Glutamatergic neuron (in vitro differentiated cells): Measurements from ENCODE around the gene DYNLL2. TPM values are rescaled to one million over a fixed set of nuclear protein-coding genes. Genes with fewer than 3 reads are reported as not detected.

Experiments
- DNase-seq: peaks from one replicate; pipeline ENCODE4 v3.0.0; 2022
- H3K27ac Mint-ChIP-seq: one replicate; pipeline ENCODE4 v1.8.0; 2020; ENCODE audit warnings: mild to moderate bottlenecking, mixed read lengths, inconsistent platforms; ENCODE audit not compliant: unreplicated experiment
- H3K27me3 Mint-ChIP-seq: one replicate; pipeline ENCODE4 v1.8.0; 2020; ENCODE audit warnings: mild to moderate bottlenecking, moderate library complexity, mixed read lengths, inconsistent platforms; ENCODE audit not compliant: unreplicated experiment
- H3K36me3 Mint-ChIP-seq: one replicate; pipeline ENCODE4 v1.8.0; 2020; ENCODE audit warnings: mild to moderate bottlenecking, mixed read lengths, inconsistent platforms; ENCODE audit not compliant: unreplicated experiment
- H3K4me1 Mint-ChIP-seq: one replicate; pipeline ENCODE4 v1.8.0; 2020; ENCODE audit warnings: mild to moderate bottlenecking, low read depth, mixed read lengths, inconsistent platforms; ENCODE audit not compliant: unreplicated experiment
- H3K4me3 Mint-ChIP-seq: one replicate; pipeline ENCODE4 v1.8.0; 2020; ENCODE audit warnings: mild to moderate bottlenecking, mixed read lengths, inconsistent platforms; ENCODE audit not compliant: unreplicated experiment
- H3K9me3 Mint-ChIP-seq: one replicate; pipeline ENCODE4 v1.8.0; 2020; ENCODE audit warnings: mild to moderate bottlenecking, moderate library complexity, mixed read lengths, inconsistent platforms; ENCODE audit not compliant: unreplicated experiment
- total RNA-seq: library from RNA; stranded (reverse); fragmentation: NEBNext Ultra II Directional; extraction: Animal tissue kit (Norgen Biotek cat#: 25700); gene quantifications from one replicate; pipeline ENCODE4 v1.2.1, GENCODE V29; 2021; ENCODE audit not compliant: unreplicated experiment
- TF ChIP-seq, protein P1 (sequence below): fragments of 200-600 bp; sonication (generic); IDR thresholded peaks from one replicate; pipeline ENCODE4 v1.5.0; 2021; ENCODE audit not compliant: partially characterized antibody, unreplicated experiment

Gene DYNLL2
- total RNA-seq, 1 donor from 2014 or later = 80.4 TPM

DNA sequence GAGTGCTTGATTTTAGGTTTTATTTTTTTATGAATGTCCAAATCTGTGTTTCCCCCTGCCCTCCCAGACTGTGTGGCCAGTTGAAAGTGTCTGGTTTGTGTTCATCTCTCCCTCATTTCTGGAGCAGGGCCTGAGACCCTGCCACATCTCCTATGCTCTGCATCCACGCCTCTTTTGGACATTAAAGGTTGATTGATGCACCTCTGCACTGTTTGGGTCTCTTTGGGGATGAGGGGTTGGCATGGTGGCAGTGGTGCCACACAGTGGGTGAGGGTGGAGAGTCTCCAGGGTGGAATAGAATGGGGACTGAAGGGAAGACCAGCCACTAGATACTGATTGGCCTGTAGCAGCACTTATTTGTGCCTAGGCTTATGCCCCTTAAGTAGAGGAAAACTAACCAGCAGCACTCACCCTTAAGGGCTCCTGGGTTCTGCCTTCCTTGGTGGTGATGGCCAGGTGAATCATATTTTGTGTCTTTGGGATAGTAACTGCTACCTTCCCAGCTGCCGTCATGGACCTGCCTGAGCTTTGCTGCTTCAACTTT, 7.9 kb downstream of the DYNLL2 start:
- no peak overlapping the region for H3K27ac Mint-ChIP-seq
- no peaks in the 10 kb centered on the region for H3K9me3 Mint-ChIP-seq
- H3K36me3 Mint-ChIP-seq = peaks cover 8% of the 10 kb centered on the region
- H3K4me1 Mint-ChIP-seq = peaks cover 39% of the 10 kb centered on the region
- DNase-seq = no peak
- TF ChIP-seq, protein P1, sequence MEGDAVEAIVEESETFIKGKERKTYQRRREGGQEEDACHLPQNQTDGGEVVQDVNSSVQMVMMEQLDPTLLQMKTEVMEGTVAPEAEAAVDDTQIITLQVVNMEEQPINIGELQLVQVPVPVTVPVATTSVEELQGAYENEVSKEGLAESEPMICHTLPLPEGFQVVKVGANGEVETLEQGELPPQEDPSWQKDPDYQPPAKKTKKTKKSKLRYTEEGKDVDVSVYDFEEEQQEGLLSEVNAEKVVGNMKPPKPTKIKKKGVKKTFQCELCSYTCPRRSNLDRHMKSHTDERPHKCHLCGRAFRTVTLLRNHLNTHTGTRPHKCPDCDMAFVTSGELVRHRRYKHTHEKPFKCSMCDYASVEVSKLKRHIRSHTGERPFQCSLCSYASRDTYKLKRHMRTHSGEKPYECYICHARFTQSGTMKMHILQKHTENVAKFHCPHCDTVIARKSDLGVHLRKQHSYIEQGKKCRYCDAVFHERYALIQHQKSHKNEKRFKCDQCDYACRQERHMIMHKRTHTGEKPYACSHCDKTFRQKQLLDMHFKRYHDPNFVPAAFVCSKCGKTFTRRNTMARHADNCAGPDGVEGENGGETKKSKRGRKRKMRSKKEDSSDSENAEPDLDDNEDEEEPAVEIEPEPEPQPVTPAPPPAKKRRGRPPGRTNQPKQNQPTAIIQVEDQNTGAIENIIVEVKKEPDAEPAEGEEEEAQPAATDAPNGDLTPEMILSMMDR = no peak
- H3K4me3 Mint-ChIP-seq = no peak overlapping the region
- peaks cover 4% of the 10 kb centered on the region for H3K27me3 Mint-ChIP-seq

DNA sequence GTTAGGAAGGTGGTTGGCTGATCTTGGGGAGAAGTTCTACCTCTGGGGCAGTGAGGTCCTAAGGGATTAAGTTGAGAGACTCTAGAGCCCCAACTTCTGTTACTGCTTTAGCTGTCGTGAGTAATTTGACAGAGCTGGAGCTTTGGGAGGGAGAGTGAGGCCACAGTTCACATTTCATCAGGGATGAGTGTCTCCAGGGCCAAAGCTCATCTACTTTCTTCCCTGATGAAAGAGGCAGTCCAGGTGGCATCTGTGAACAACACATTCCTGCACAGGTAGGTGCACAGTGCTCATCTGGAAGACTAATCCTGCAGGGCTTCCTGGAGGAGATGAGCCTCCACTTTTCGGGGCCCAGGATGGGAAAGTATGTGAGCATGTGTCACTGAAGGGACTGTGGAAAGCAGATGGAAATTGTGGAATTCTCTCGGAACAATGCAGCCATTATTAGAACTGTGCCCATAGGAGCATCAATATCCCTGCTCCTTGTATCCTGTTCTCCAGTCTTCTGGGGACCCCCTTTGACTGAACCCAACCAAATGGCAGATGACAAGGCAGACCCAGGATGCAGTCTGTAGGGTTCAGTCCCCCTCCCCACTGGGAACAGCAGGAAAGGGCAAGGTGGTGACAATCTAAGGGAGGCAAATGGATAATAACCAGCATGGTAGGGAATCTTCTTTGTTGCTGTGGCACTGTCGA, 9.0 kb downstream of the DYNLL2 start:
- Mint-ChIP-seq H3K36me3 (peaks cover 8% of the 10 kb centered on the region), H3K9me3 (no peaks in the 10 kb centered on the region), H3K4me3 (no peak overlapping the region), H3K27me3 (peaks cover 4% of the 10 kb centered on the region), H3K4me1 (peaks cover 28% of the 10 kb centered on the region), H3K27ac (no peak overlapping the region)
- no peak for DNase-seq
- TF ChIP-seq, protein P1 = no peak

DNA sequence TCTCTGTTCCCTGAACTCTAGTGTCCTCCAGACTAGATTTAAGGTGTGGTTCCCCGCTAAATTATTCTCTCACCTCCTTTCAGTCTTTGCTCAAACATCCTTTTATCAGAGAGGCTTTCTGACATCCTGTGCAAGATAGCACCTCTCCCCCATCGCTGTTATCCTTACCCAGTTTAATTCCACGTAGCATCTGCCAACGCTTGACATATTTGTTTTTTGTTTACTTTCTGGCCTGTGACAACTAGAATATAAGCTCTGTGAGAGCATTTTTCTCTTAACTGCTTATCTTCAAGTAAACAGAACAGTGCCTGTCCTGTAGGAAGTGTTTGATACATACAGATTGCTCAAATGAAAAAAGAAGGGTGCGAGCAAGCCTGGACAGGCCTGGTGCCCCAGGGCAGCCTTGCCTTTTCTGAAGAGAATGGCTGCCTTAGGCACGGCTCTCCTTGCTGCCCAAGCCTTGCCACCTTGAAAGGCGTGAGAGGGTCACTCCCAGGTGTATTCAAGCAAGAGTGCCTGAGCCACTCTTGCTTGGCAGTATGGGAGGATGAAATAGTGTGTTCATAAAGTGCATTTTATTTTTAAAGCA, 9.7 kb downstream of the DYNLL2 start:
- peaks cover 22% of the 10 kb centered on the region for H3K4me1 Mint-ChIP-seq
- no peak overlapping the region for H3K27ac Mint-ChIP-seq
- no peak for DNase-seq
- TF ChIP-seq, protein P1 = no peak
- peak overlapping the region; percentile 6 for H3K4me3 Mint-ChIP-seq
- no peaks in the 10 kb centered on the region for H3K9me3 Mint-ChIP-seq
- H3K36me3 Mint-ChIP-seq = peaks cover 6% of the 10 kb centered on the region
- H3K27me3 Mint-ChIP-seq = peaks cover 3% of the 10 kb centered on the region

DNA sequence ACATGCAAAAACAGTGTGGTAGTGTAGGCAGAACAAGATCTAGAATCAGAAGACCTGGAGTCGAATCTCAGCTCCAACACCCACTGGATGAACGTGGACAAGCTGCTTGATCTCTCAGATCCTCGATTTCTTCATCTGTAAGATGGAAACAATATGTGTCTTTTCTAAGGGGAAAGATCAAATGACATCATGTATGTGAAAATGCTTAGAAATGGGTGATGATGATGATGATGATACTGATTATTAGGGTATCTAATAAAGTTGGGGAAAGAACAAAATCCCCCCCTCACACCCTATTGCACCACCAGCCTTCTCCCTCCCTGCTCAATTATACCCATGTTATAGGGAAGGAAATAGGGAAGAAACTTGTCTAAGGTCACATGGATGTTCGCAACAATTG, 10.9 kb downstream of the DYNLL2 start:
- Mint-ChIP-seq H3K27ac (no peak overlapping the region), H3K36me3 (no peaks in the 10 kb centered on the region), H3K4me1 (peaks cover 9% of the 10 kb centered on the region), H3K4me3 (no peak overlapping the region), H3K9me3 (no peaks in the 10 kb centered on the region), H3K27me3 (no peaks in the 10 kb centered on the region)
- DNase-seq = no peak
- TF ChIP-seq, protein P1 = no peak

GRCh38 chr17:58096892-58097291, 13.7 kb downstream of the DYNLL2 start:
- no peaks in the 10 kb centered on the region for H3K27me3 Mint-ChIP-seq
- TF ChIP-seq, protein P1 = no peak
- no peaks in the 10 kb centered on the region for H3K4me1 Mint-ChIP-seq
- no peaks in the 10 kb centered on the region for H3K36me3 Mint-ChIP-seq
- no peak for DNase-seq
- no peak overlapping the region for H3K27ac Mint-ChIP-seq
- no peaks in the 10 kb centered on the region for H3K9me3 Mint-ChIP-seq
- no peak overlapping the region for H3K4me3 Mint-ChIP-seq
